Retinal pigment epithelial cell (primary cell): ENCODE data around the gene SEPTIN8.

Source experiments
- DNase-seq: peaks from one replicate; pipeline ENCODE4 v3.0.0-alpha.2; 2010; ENCODE audit warnings: low read depth
- H3K4me3 ChIP-seq: 2 replicates; pipeline ENCODE4 v1.5.1; 2011; ENCODE audit warnings: mild to moderate bottlenecking, low read length, control low read depth, moderate library complexity
- CTCF ChIP-seq: conservative IDR thresholded peaks from 2 replicates; pipeline ENCODE4 v1.5.1; 2011; ENCODE audit warnings: low read depth, low read length, control low read depth, inconsistent platforms

The SEPTIN8 gene

GRCh38 chr5:132774896-132775295 is 2.1 kb downstream of the SEPTIN8 start:
- peak overlapping the region; percentile 8 for H3K4me3 ChIP-seq
- TF ChIP-seq CTCF: no peak
- no peak for DNase-seq

- H3K4me3 ChIP-seq: no peak overlapping the region
- TF ChIP-seq CTCF: no peak
- no peak for DNase-seq
Observed at GRCh38 chr5:132774406-132774805, 2.6 kb downstream of the SEPTIN8 start.

- no peak overlapping the region for H3K4me3 ChIP-seq
- DNase-seq: no peak
- TF ChIP-seq CTCF: no peak
Observed at GRCh38 chr5:132773601-132774355, 3.3 kb downstream of the SEPTIN8 start.

GRCh38 chr5:132773114-132773513 is 3.9 kb downstream of the SEPTIN8 start:
- no peak for DNase-seq
- no peak for TF ChIP-seq CTCF
- no peak overlapping the region for H3K4me3 ChIP-seq

- H3K4me3 ChIP-seq: no peak overlapping the region
- TF ChIP-seq CTCF: no peak
- DNase-seq: no peak
Observed at GRCh38 chr5:132772291-132773070, 4.6 kb downstream of the SEPTIN8 start.

- H3K4me3 ChIP-seq: no peak overlapping the region
- no peak for TF ChIP-seq CTCF
- DNase-seq: peak; percentile 96
Observed at GRCh38 chr5:132771503-132771998, 5.5 kb downstream of the SEPTIN8 start.
